GM04504 (cell line): ENCODE measurements around the gene ABCC3.

ENCODE experiments used
- DNase-seq: peaks from one replicate; pipeline ENCODE4 v3.0.0-alpha.2; 2012; ENCODE audit warnings: low read depth

The ABCC3 gene

GRCh38 chr17:50627782-50628601 lies 6.7 kb upstream of the ABCC3 start:
- no peak for DNase-seq

DNA sequence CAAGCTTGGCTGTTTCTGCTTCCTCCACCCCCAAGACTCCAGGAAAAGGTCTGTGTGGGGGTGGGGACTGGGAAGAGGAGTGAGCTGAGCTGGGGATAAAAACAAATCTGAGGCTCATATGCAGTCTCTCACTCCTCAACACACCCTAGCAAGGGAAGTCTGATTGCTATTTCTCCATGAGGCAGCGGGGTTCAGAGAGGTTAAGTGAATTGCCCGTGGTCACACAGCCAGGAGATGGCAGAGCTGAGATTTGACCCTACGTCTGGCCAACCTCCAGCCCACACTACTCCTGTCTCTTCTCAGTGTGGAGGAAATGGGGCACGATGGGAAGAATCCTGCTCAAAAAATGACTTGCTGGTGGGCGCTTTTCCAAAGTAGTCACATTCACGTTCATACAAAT lies 4.8 kb upstream of the ABCC3 start:
- no peak for DNase-seq

DNA sequence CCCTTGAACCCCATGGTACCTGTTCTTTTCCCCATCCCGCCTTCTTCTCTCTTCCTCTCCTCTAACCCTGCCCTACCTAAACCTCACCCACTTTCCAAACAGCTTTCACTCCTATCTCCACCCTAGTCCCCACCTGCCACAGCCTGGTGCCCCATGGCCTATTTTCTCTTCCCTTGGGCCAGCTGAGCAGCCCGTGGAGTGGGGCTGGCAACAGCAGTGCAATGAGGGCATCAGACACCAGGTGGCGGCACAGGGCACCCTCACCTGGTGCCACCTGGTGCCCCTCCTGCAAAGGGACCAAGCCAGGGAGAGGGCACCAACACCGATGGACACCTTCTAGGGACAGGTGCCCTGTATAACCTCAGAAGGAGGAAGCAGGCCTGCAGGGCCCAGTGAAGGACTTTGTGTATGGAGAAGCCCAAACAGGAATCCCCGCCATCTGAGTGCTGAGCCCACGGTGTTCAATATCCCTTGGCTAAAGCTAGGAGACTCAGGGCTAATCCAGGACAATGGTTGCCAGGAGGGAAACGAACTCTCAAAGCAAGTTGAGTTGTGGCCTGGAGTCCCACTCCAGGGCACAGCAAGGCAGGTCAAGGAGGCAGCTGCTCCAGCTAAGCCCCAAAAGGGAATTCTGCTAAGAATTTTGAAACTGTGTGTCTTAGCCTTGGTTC lies 4.0 kb upstream of the ABCC3 start:
- no peak for DNase-seq

GRCh38 chr17:50631195-50631907 lies 3.3 kb upstream of the ABCC3 start:
- DNase-seq = no peak

- no peak for DNase-seq
Observed at GRCh38 chr17:50631908-50632571, 2.6 kb upstream of the ABCC3 start.

DNA sequence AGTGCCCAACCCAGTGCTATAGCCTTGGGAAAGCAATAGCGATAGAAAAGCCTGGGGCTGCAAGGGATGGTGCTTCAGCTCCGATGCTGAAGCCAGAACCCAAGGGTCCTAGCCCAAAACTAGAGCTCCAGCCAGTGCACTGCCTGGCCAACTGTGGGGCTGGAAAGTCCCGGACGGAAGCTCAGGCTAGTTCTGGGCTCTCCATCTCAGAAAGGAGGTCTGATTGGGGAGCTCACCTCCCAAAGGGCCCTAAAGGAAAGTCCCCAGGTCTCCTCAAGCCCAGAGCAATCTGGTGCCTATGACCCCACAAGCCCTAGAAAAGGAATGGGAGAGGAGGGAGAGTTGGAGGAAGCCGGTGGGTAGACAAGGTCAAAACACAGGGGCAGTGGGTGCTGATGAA lies 2.0 kb upstream of the ABCC3 start:
- DNase-seq = no peak

- no peak for DNase-seq
Observed at GRCh38 chr17:50633683-50634082, 998 bp upstream of the ABCC3 start.

- DNase-seq = no peak
Observed at GRCh38 chr17:50634915-50635731, 442 bp downstream of the ABCC3 start.

DNA sequence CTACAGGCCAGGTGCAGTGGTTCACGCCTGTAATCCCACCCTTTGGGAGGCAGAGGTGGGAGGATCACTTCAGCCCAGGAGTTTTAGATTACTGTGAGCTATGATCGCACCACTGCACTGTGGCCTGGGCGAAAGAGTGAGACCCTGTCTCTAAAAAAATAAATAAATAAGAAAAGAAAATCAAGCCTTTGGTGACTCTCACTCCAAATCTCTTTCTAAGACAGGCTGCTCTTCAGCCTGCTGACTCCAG lies 976 bp downstream of the ABCC3 start:
- DNase-seq = no peak

GRCh38 chr17:50635982-50636803 lies 1.5 kb downstream of the ABCC3 start:
- DNase-seq = no peak

DNA sequence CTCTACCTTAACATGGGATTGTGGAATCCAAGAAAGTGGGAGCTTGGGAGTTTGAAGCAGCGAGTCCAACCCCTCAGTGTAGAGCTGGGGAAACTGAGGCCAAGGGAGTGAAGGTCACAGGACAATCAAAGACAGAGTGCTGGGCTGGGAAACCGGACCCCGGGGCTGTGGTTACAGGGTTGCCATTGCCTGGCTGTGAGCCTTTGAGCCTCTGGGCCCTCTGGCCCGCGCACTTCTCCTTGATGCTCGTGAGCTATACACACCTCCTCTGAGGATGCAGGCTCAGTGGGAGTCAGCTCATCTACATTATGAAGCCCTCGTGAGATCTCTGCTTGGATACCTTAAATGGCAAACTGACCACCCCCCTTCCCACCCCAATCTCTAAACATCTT lies 2.1 kb downstream of the ABCC3 start:
- no peak for DNase-seq

- DNase-seq = no peak
Observed at GRCh38 chr17:50637829-50638605, 3.3 kb downstream of the ABCC3 start.

GRCh38 chr17:50638606-50638965 lies 3.9 kb downstream of the ABCC3 start:
- peak; percentile 39 for DNase-seq

DNA sequence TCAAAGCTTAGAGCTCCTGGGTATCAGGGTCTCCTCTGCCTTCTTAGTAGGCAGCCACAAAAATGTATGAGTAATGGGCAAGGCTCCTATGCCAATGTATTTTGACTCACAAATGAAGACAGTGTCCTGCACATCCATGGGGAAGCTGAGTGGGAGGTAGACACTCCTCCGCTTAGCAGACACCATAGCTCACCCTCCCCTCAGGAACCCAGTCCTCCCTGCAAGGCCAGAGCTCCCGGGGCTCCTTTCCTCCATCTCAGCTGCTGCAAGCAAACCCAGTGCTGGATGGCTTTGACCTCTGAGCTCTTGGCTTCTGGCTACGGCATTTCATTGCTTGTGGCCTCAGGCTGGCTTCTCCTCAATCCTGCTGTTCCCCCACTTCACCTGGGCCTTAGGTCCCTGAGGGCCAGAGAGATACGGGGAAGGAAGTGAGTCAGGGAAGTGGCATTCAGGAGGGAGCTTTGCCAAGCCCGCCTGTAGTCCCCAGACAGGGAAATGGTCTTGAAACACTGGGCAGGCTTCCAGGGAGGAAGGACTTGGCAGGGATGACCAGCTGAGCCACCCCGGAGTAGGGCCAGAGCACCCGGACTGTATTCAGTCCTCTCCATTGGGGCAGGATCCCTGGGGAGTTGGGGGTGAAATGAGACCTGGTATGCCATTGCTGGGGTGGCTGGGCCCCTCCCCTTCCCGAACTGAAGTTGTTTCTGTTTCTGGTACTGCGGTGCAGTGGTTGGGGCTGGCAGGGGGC lies 4.5 kb downstream of the ABCC3 start:
- peak; percentile 95 for DNase-seq

DNA sequence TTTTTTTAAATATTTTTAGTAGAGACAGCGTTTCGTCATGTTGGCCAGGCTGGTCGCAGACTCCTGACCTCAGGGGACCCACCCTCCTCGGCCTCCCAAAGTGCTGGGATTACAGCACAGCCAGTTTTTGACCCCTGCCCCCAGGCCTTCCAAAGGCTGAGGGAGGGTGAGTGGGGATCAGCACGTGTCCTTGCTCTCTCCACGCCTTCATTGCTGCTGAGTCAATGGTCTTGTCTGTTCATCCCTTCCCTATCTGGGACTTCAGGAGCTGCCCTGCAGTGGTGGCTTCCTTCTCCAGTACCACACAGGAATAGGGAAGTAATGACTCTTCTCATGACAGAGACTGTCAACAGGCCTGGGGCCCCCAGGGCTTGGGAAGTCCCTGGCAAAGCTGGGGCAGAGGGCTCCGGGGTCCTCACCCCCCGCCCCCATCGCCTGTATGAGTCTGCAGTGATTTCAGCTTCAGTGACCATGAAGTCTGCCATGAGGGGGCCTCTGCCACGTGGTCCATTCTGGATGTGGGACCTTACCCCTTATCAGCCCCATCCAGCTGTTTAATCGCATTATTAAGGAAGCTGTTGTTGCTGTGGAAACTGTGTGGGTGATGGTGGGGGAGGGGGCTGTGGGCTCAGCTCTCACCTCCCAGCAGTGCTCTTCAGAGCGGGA lies 6.1 kb downstream of the ABCC3 start:
- no peak for DNase-seq

DNA sequence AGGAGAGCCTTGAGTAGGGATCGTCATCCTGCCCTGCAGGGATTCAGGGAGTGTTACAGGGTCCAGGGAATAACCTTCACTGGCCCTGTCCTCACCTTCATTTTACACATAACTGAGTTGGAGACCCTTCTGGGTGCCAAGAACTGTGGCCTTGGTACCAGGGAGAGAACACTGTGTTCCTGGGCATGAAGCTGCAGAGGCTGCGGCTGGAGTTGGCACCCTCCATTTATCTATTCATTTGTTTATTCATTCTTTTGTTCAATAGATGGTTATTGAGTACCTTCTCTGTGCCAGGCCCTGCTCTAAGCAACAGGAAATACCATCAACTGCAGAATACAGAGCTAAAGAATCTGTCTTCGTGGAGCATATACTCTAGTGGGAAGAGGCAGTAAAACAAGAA lies 6.7 kb downstream of the ABCC3 start:
- DNase-seq = no peak

GRCh38 chr17:50642071-50642721 lies 7.5 kb downstream of the ABCC3 start:
- no peak for DNase-seq
